GM12891 (cell line): ENCODE measurements around the gene STX16.

ENCODE experiments used
- POLR2A ChIP-seq: IDR thresholded peaks from 2 replicates; pipeline ENCODE4 v1.6.1; 2011; ENCODE audit warnings: low read depth, low read length, control low read depth
- POLR2AphosphoS5 ChIP-seq: IDR thresholded peaks from 2 replicates; pipeline ENCODE4 v1.6.1; 2011; ENCODE audit warnings: low read depth, low read length, control low read depth

- TF ChIP-seq POLR2A: no peak
- TF ChIP-seq POLR2AphosphoS5: no peak
Observed at GRCh38 chr20:58638467-58639181, 12.5 kb upstream of the STX16 start.
